ENCODE measurements around the gene ECT2.
"Not testable (repeated sequence)": the region's sequence is repeated elsewhere in the genome, so short reads cannot be mapped to it uniquely, and the experiment has no call there.

Gene ECT2

GRCh38 chr3:172816968-172817367 is 66.4 kb downstream of the ECT2 start:
- no peak overlapping the region for H3K4me3 ChIP-seq (ENCODE audit: low read depth, low read length)
- TF ChIP-seq CTCF (IDR thresholded peaks at IDR 0.05; ENCODE audit: control insufficient read depth, extremely low read depth, insufficient read depth) = no peak
- no peak for DNase-seq (ENCODE audit: low read depth)

GRCh38 chr3:172820492-172820891 is 70.0 kb downstream of the ECT2 start:
- peak; percentile 48 for DNase-seq (ENCODE audit: low read depth)
- H3K4me3 ChIP-seq (ENCODE audit: low read depth, low read length) = no peak overlapping the region
- TF ChIP-seq CTCF (IDR thresholded peaks at IDR 0.05; ENCODE audit: control insufficient read depth, extremely low read depth, insufficient read depth) = no peak

- TF ChIP-seq CTCF (IDR thresholded peaks at IDR 0.05; ENCODE audit: control insufficient read depth, extremely low read depth, insufficient read depth) = no peak
- H3K4me3 ChIP-seq (ENCODE audit: low read depth, low read length) = no peak overlapping the region
- no peak for DNase-seq (ENCODE audit: low read depth)
Measured at GRCh38 chr3:172824229-172824628, 73.7 kb downstream of the ECT2 start.

- not testable (repeated sequence) for DNase-seq (ENCODE audit: low read depth)
Measured at GRCh38 chr3:172827231-172827630, 76.7 kb downstream of the ECT2 start.

GRCh38 chr3:172832983-172833382 is 82.5 kb downstream of the ECT2 start:
- no peak for TF ChIP-seq CTCF (IDR thresholded peaks at IDR 0.05; ENCODE audit: control insufficient read depth, extremely low read depth, insufficient read depth)
- no peak overlapping the region for H3K4me3 ChIP-seq (ENCODE audit: low read depth, low read length)
- no peak for DNase-seq (ENCODE audit: low read depth)

More at GRCh38 chr3:172827231-172827630, 76.7 kb downstream of the ECT2 start:
- H3K4me3 ChIP-seq (ENCODE audit: low read depth, low read length) = not testable (repeated sequence)

- H3K4me3 ChIP-seq (ENCODE audit: low read depth, low read length) = no peak overlapping the region
- TF ChIP-seq CTCF (IDR thresholded peaks at IDR 0.05; ENCODE audit: control insufficient read depth, extremely low read depth, insufficient read depth) = peak; percentile 76
- peak; percentile 8 for DNase-seq (ENCODE audit: low read depth)
Measured at GRCh38 chr3:172836390-172836997, 86.0 kb downstream of the ECT2 start.

- DNase-seq (ENCODE audit: low read depth) = no peak
- no peak for TF ChIP-seq CTCF (IDR thresholded peaks at IDR 0.05; ENCODE audit: control insufficient read depth, extremely low read depth, insufficient read depth)
- no peak overlapping the region for H3K4me3 ChIP-seq (ENCODE audit: low read depth, low read length)
Measured at GRCh38 chr3:172839679-172840078, 89.2 kb downstream of the ECT2 start.

Data from LNCaP clone FGC (cell line).